Measurements from ENCODE around the gene TVP23C. TPM values are rescaled to one million over a fixed set of nuclear protein-coding genes. Genes with fewer than 3 reads are reported as not detected.
"Not testable (repeated sequence)": the region's sequence is repeated elsewhere in the genome, so short reads cannot be mapped to it uniquely, and the experiment has no call there.

TVP23C gene
- total and polyA plus RNA-seq, 2 donors (not counting 3 experiments of a cell fraction or from before 2014, with no cell fraction given) = 6.4 to 36.3 TPM

- intact Hi-C loops (cut with micrococcal nuclease); H3K4me3 ChIP-seq (replicated peaks in 1 of 3; ENCODE audit: insufficient read depth in 1 of 3, low read depth in 1 of 3, low read length in 3 of 3); H3K27ac ChIP-seq (ENCODE audit: insufficient read depth, low read depth, low read length); H3K9ac ChIP-seq (replicated peaks; ENCODE audit: extremely low read depth, insufficient read depth, low read length); dilution Hi-C loops (cut with MboI; ENCODE audit: extremely low pct_ligation_motif_present, low sequenced_read_pairs); H3K79me2 ChIP-seq (ENCODE audit: control insufficient read depth, insufficient read depth, low read length); H4K20me1 ChIP-seq (replicated peaks; ENCODE audit: control insufficient read depth, extremely low read depth, insufficient read depth, low read length); POLR2A ChIA-PET; H3K9me1 ChIP-seq (replicated peaks; ENCODE audit: control insufficient read depth, extremely low read depth, insufficient read depth, low read length); DNase-seq (ENCODE audit: low read depth, low spot score); H3K4me1 ChIP-seq (ENCODE audit: control insufficient read depth, extremely low read depth, insufficient read depth, low read length); FAIRE-seq; H3K9me3 ChIP-seq (replicated peaks; ENCODE audit: control insufficient read depth, insufficient read depth, low read length); H3K36me3 ChIP-seq (ENCODE audit: control insufficient read depth in 2 of 2, extremely low read depth in 1 of 2, insufficient read depth in 2 of 2, low read length in 2 of 2); CTCF ChIA-PET; H3K4me2 ChIP-seq (ENCODE audit: insufficient read depth, low read length); H3K27me3 ChIP-seq (ENCODE audit: control insufficient read depth in 2 of 2, insufficient read depth in 2 of 2, low read length in 2 of 2); H2AFZ ChIP-seq (ENCODE audit: low read depth, low read length); BruUV-seq (replicated peaks): not testable (repeated sequence)
Measured at GRCh38 chr17:15576848-15577247, 13.6 kb upstream of the TVP23C start.

GRCh38 chr17:15574660-15575059, 11.4 kb upstream of the TVP23C start:
- CTCF ChIA-PET; H3K4me3 ChIP-seq (replicated peaks in 1 of 3; ENCODE audit: insufficient read depth in 1 of 3, low read depth in 1 of 3, low read length in 3 of 3); H3K4me1 ChIP-seq (ENCODE audit: control insufficient read depth, extremely low read depth, insufficient read depth, low read length); H2AFZ ChIP-seq (ENCODE audit: low read depth, low read length); H3K79me2 ChIP-seq (ENCODE audit: control insufficient read depth, insufficient read depth, low read length); H3K9me3 ChIP-seq (replicated peaks; ENCODE audit: control insufficient read depth, insufficient read depth, low read length); H3K27ac ChIP-seq (ENCODE audit: insufficient read depth, low read depth, low read length); POLR2A ChIA-PET; H3K9me1 ChIP-seq (replicated peaks; ENCODE audit: control insufficient read depth, extremely low read depth, insufficient read depth, low read length); H3K9ac ChIP-seq (replicated peaks; ENCODE audit: extremely low read depth, insufficient read depth, low read length); FAIRE-seq; H3K27me3 ChIP-seq (ENCODE audit: control insufficient read depth in 2 of 2, insufficient read depth in 2 of 2, low read length in 2 of 2); dilution Hi-C loops (cut with MboI; ENCODE audit: extremely low pct_ligation_motif_present, low sequenced_read_pairs); intact Hi-C loops (cut with micrococcal nuclease); DNase-seq (ENCODE audit: low read depth, low spot score); H4K20me1 ChIP-seq (replicated peaks; ENCODE audit: control insufficient read depth, extremely low read depth, insufficient read depth, low read length); H3K4me2 ChIP-seq (ENCODE audit: insufficient read depth, low read length); H3K36me3 ChIP-seq (ENCODE audit: control insufficient read depth in 2 of 2, extremely low read depth in 1 of 2, insufficient read depth in 2 of 2, low read length in 2 of 2); BruUV-seq (replicated peaks): not testable (repeated sequence)

- peak; percentile 6 for DNase-seq (ENCODE audit: low read depth, low spot score)
- FAIRE-seq = not testable (repeated sequence)
Measured at GRCh38 chr17:15573870-15574269, 10.6 kb upstream of the TVP23C start.

GRCh38 chr17:15562613-15563374, 489 bp downstream of the TVP23C start:
- H3K9me3 ChIP-seq (replicated peaks; ENCODE audit: control insufficient read depth, insufficient read depth, low read length); POLR2A ChIA-PET; H3K4me2 ChIP-seq (ENCODE audit: insufficient read depth, low read length); BruUV-seq (replicated peaks); CTCF ChIA-PET; H3K79me2 ChIP-seq (ENCODE audit: control insufficient read depth, insufficient read depth, low read length); H3K9ac ChIP-seq (replicated peaks; ENCODE audit: extremely low read depth, insufficient read depth, low read length); H3K4me1 ChIP-seq (ENCODE audit: control insufficient read depth, extremely low read depth, insufficient read depth, low read length); H4K20me1 ChIP-seq (replicated peaks; ENCODE audit: control insufficient read depth, extremely low read depth, insufficient read depth, low read length); dilution Hi-C loops (cut with MboI; ENCODE audit: extremely low pct_ligation_motif_present, low sequenced_read_pairs); DNase-seq (ENCODE audit: low read depth, low spot score); FAIRE-seq; intact Hi-C loops (cut with micrococcal nuclease); H3K9me1 ChIP-seq (replicated peaks; ENCODE audit: control insufficient read depth, extremely low read depth, insufficient read depth, low read length); H3K36me3 ChIP-seq (ENCODE audit: control insufficient read depth in 2 of 2, extremely low read depth in 1 of 2, insufficient read depth in 2 of 2, low read length in 2 of 2); H3K27me3 ChIP-seq (ENCODE audit: control insufficient read depth in 2 of 2, insufficient read depth in 2 of 2, low read length in 2 of 2): not testable (repeated sequence)
- Histone ChIP-seq H2AFZ (ENCODE audit: low read depth, low read length) (peak overlapping the region; percentile 84), H3K4me3 (replicated peaks in 1 of 3; ENCODE audit: insufficient read depth in 1 of 3, low read depth in 1 of 3, low read length in 3 of 3) (peak overlapping the region; percentile 61 to 69 (median 66)), H3K27ac (ENCODE audit: insufficient read depth, low read depth, low read length) (peak overlapping the region; percentile 63)

More at GRCh38 chr17:15573870-15574269, 10.6 kb upstream of the TVP23C start:
- H3K4me3 ChIP-seq (replicated peaks in 1 of 3; ENCODE audit: insufficient read depth in 1 of 3, low read depth in 1 of 3, low read length in 3 of 3); H2AFZ ChIP-seq (ENCODE audit: low read depth, low read length); H3K9me3 ChIP-seq (replicated peaks; ENCODE audit: control insufficient read depth, insufficient read depth, low read length); POLR2A ChIA-PET; H3K27me3 ChIP-seq (ENCODE audit: control insufficient read depth in 2 of 2, insufficient read depth in 2 of 2, low read length in 2 of 2); intact Hi-C loops (cut with micrococcal nuclease); H3K9me1 ChIP-seq (replicated peaks; ENCODE audit: control insufficient read depth, extremely low read depth, insufficient read depth, low read length); H3K27ac ChIP-seq (ENCODE audit: insufficient read depth, low read depth, low read length); BruUV-seq (replicated peaks); H3K9ac ChIP-seq (replicated peaks; ENCODE audit: extremely low read depth, insufficient read depth, low read length); H3K4me1 ChIP-seq (ENCODE audit: control insufficient read depth, extremely low read depth, insufficient read depth, low read length); H4K20me1 ChIP-seq (replicated peaks; ENCODE audit: control insufficient read depth, extremely low read depth, insufficient read depth, low read length); H3K4me2 ChIP-seq (ENCODE audit: insufficient read depth, low read length); H3K79me2 ChIP-seq (ENCODE audit: control insufficient read depth, insufficient read depth, low read length); H3K36me3 ChIP-seq (ENCODE audit: control insufficient read depth in 2 of 2, extremely low read depth in 1 of 2, insufficient read depth in 2 of 2, low read length in 2 of 2); CTCF ChIA-PET; dilution Hi-C loops (cut with MboI; ENCODE audit: extremely low pct_ligation_motif_present, low sequenced_read_pairs): not testable (repeated sequence)

Data from endothelial cell of umbilical vein (primary cell).